Measurements from ENCODE around the gene PAFAH1B2.
"Not testable (repeated sequence)": the region's sequence is repeated elsewhere in the genome, so short reads cannot be mapped to it uniquely, and the experiment has no call there.

PAFAH1B2 gene

GRCh38 chr11:117143871-117144476 is at the start of gene PAFAH1B2:
Gene PAFAH1B2, plus strand, starts transcription at chr11:117144287. Its CDS starts 8,161 bp downstream, at chr11:117152448.
- peak; percentile 97 for DNase-seq

GRCh38 chr11:117094776-117095175 is 49.3 kb upstream of the PAFAH1B2 start:
- DNase-seq = peak; percentile 49

- DNase-seq = no peak
Measured at GRCh38 chr11:117095284-117096161, 48.6 kb upstream of the PAFAH1B2 start.

GRCh38 chr11:117096201-117096991 is 47.7 kb upstream of the PAFAH1B2 start:
- DNase-seq = peak; percentile 32

GRCh38 chr11:117097014-117097388 is 47.1 kb upstream of the PAFAH1B2 start:
- DNase-seq = no peak

- peak; percentile 67 for DNase-seq
Measured at GRCh38 chr11:117097389-117098268, 46.5 kb upstream of the PAFAH1B2 start.

GRCh38 chr11:117098269-117099232 is 45.5 kb upstream of the PAFAH1B2 start, which contains the start of gene SIK3:
Gene SIK3, minus strand, starts transcription at chr11:117098428. Its CDS starts 13 bp downstream, at chr11:117098415.
- peak; percentile 97 for DNase-seq

- no peak for DNase-seq
Measured at GRCh38 chr11:117099696-117100095, 44.4 kb upstream of the PAFAH1B2 start.

GRCh38 chr11:117100556-117100955 is 43.5 kb upstream of the PAFAH1B2 start:
- DNase-seq = no peak

GRCh38 chr11:117107701-117108590 is 36.1 kb upstream of the PAFAH1B2 start:
- no peak for DNase-seq

GRCh38 chr11:117110294-117110950 is 33.7 kb upstream of the PAFAH1B2 start:
- DNase-seq = no peak

- not testable (repeated sequence) for DNase-seq
Measured at GRCh38 chr11:117112497-117112896, 31.6 kb upstream of the PAFAH1B2 start.

- not testable (repeated sequence) for DNase-seq
Measured at GRCh38 chr11:117112939-117113338, 31.1 kb upstream of the PAFAH1B2 start.

- DNase-seq = no peak
Measured at GRCh38 chr11:117117681-117118080, 26.4 kb upstream of the PAFAH1B2 start.

- DNase-seq = no peak
Measured at GRCh38 chr11:117121176-117121575, 22.9 kb upstream of the PAFAH1B2 start.

- no peak for DNase-seq
Measured at GRCh38 chr11:117122556-117122955, 21.5 kb upstream of the PAFAH1B2 start.

- no peak for DNase-seq
Measured at GRCh38 chr11:117126223-117126965, 17.7 kb upstream of the PAFAH1B2 start.

GRCh38 chr11:117127171-117127901 is 16.8 kb upstream of the PAFAH1B2 start:
- DNase-seq = no peak

Data from femur (tissue), 1 donor.